Stimulated activated CD4-positive, alpha-beta T cell treated with anti-CD3 and anti-CD28 coated beads, Interleukin-2, amount 100 ng/mL, for 48 hours (primary cell): ENCODE results near the gene GRAMD4.
A peak's percentile ranks its signal among the peaks of the same experiment; 100 is the strongest.
"Not testable (repeated sequence)": the region's sequence is repeated elsewhere in the genome, so short reads cannot be mapped to it uniquely, and the experiment has no call there.

Experiments
- DNase-seq, 2 donors: peaks; one replicate each; pipeline ENCODE4 v3.0.0-alpha.2; 2020

Gene GRAMD4

GRCh38 chr22:46640293-46641055 is 20.3 kb downstream of the GRAMD4 start:
- DNase-seq, result no peak

- DNase-seq, result no peak
These were observed 21.7 kb downstream of the GRAMD4 start for GRCh38 chr22:46641811-46642266.

GRCh38 chr22:46642840-46643480 is 22.8 kb downstream of the GRAMD4 start:
- DNase-seq, result not testable (repeated sequence)

DNA sequence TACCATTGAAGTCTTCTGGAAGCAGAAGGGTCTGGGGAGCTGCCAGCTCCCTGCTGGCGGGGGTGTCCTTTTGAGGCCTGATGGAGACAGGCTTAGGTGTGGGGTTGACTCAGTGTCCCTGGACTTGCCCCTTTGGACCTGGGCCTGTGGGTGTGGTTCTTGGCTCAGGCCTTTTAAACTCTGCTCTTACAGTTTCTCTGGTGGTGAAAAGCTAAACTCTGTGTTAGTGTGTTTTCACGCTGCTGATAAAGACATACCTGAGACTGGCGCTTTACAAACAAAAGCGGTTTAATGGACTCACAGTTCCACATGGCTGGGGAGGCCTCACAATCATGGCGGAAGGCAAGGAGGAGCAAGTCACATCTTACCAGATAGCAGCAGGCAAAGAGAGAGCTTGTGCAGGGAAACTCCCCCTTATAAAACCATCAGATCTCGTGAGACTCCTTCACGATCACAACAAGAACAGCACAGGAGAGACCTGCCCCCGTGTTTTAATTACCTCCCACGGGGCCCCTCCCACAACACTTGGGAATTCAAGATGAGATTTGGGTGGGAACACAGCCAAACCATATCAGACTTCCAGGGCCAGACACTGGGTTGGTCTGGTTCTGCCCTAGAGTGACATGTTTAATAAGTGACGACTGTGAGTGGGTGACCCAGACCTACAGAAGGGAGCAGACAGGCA is 26.5 kb downstream of the GRAMD4 start:
- DNase-seq, result no peak

- DNase-seq, result not testable (repeated sequence)
These were observed 28.1 kb downstream of the GRAMD4 start for GRCh38 chr22:46648225-46648820.

GRCh38 chr22:46649141-46650077 is 29.2 kb downstream of the GRAMD4 start:
- no peak for DNase-seq

- no peak for DNase-seq
These were observed 30.1 kb downstream of the GRAMD4 start for GRCh38 chr22:46650078-46650810.

DNA sequence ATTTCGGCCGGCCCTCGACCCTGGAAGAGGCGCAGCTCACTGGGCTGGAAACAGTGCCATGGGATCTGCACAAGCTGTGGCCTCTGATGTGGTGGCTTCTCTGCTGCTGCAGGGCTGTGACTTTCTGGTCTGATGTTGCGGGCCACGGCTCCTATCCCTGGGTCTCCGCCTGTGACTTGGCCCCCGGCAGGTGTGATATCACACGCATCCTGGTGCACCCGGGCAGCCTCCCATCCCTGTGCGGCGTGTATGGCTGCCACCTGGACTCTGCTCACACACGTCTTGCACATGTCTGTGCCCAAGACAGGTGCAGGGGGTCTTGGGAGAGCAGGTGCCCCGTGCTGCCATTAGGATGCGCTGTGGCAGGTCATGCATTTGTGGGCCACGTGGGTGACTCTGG is 31.1 kb downstream of the GRAMD4 start:
- no peak for DNase-seq

GRCh38 chr22:46652081-46652846 is 32.1 kb downstream of the GRAMD4 start:
- DNase-seq, result no peak

- no peak for DNase-seq
These were observed 32.7 kb downstream of the GRAMD4 start for GRCh38 chr22:46652847-46653331.

DNA sequence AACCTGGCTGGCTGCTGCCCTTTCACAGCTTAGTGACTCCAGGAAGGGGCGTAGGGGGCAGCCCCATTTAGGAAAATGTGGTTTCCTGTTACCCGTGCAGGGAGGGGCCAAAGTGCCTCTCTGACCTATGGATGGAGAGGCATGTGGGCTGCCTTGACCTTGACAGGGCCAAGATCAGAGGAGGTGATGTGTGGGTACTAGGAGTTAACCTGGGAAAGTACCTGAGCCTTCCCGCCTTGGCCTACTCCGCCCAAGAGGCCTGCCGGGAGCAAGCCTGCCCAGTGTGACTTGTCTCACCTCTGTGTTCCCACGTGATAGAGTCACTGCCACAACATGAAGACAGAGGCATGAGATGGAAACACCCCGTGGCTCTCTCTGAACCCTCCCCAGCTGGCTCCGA is 33.4 kb downstream of the GRAMD4 start:
- peak in 1 of 2 donors; percentile 24 for DNase-seq

DNA sequence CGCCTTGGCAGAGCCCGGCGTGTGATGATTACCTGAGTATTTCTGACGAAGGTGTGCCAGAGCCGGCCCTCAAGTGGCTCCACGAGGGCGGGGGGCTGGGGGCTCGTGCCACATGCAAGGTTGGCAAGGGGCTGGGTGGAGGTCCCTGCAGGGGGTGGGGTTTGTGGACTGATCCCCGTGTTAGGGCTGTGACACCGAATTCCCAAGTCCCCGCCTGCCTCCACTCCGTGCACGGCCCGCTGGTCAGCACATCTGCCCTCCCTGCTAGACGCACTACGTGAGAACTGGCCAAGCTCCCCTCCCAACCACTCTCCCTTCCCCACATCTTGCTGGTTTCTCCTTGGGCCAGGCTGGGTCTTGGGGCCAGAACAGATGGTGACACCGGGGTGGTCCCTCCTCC is 34.2 kb downstream of the GRAMD4 start:
- DNase-seq, result no peak

GRCh38 chr22:46654927-46655595 is 34.9 kb downstream of the GRAMD4 start:
- no peak for DNase-seq

DNA sequence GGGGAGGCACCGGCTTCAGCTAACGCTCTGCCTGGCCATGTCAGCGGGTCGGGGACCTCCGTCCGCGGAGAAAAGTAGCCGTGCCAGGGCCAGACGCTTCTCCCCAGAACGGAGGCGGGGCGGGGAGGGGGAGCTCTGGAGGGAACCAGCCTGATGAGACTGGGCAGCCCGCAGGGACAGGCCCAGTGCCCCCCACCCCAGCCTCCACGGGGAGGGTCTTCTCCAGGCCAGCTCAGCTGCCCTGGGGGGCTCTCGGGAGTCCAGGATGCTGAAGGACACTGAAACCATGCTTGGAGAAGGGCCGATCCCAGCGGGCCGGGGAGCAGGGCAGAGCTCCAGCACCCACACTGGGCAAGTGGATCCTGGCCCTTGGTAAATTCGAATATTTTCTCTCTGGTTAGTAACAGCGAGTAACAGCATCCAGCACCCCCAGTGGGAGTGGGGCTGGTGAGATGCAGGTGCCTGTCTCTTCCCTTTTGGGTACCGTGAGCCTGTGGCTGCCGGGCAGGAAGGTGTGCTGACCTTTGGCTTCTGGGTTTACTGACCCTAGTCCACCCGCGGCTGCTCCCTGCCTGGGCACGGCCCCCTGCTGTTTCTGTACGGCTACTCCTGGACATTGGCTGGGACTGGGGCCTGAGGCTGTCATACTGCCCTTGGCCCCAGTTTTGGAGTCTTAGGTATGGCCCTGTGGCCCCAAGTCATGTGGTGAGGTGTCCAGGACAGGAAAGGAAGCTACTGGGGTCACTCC is 35.8 kb downstream of the GRAMD4 start:
- no peak for DNase-seq

DNA sequence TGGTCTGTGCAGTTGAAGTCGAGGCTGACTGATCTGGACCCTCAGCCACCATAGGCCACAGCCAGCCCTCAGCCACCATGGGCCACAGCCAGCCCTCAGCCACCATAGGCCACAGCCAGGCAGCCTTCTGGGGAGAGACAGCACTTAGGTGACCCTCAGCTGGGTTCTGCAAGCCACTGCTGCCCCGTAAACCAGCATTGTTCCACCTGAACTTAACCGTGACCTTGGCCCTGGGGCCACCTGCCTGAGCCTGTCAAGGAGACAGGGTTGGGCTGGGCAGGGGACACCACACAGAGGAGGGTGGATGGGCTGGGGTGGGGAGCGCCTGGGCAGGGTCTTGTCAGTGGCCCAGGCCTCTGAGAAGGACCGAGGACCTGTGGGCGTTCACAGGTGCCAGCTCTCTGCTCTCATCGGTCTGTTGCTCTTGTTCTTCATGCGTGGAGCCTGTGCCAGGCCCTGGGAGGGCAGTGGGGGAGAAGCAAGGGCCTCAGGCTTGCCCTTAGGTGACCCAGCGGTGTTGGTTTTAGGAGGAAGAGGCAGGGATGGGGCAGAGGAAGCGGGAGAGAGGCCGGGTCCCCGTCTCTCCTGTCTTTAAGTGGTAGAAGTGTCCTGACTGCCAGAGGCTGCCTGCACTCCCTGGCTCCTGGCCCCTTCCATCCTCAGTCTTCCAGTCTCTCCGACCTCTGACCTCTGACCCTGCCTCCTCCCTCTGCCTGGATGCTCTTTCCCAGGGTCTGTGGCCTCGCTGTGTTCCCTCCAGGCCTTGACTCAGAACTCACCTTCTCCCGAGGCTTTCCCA is 36.9 kb downstream of the GRAMD4 start:
- DNase-seq, result no peak

GRCh38 chr22:46657655-46657953 is 37.4 kb downstream of the GRAMD4 start:
- DNase-seq, result no peak

- no peak for DNase-seq
These were observed 38.1 kb downstream of the GRAMD4 start for GRCh38 chr22:46657996-46658947.
